ENCODE measurements around the gene ZNF524.
"Not testable (repeated sequence)": the region's sequence is repeated elsewhere in the genome, so short reads cannot be mapped to it uniquely, and the experiment has no call there.

ZNF524 gene

DNA sequence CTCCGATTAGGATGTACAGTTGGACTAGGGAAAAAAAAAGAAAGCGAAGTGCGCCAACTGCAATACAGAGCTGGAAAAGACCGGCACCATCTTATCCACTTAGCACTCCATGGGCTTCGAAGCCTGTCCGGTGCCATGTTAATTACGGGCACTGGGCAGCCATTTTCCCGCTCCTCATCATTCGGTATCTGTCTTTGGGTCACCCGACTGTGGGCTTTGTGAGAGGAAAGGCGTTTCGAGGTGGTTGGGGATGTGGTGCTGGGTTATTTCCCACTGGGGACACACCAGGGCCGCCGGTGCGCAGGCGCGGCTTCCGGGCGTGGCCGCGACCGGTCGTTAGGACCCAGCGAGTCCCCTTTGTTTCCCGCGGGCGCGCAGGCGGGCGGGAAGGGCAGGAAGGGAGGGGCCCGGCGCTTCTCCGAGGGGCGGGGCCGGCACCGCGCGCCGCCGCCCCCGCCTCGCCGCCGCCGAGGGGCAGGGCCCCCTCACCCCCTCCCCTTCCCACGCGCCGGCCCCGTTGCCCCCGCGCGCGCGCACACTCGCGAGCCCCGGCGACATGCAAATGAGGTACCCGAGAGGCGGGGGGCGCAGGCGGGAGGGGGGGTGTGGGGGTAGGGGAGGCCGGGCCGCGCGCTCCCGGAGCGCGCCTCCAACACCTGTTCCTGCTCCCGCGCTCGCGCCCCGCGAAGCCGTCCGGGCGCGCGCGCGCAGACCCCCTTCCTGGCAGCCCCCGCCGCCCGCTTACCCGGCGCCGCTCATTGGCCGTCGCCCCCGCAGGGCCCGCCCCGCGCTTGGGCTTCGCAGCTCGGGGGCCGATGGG lies at the start of gene ZNF524:
ZNF524 (plus strand) TSS at position 447 of the 820 bp plus-strand sequence. CDS start 1,825 bp downstream, outside the sequence.
- DNase-seq (ENCODE audit: low read depth), result peak; percentile 68

DNA sequence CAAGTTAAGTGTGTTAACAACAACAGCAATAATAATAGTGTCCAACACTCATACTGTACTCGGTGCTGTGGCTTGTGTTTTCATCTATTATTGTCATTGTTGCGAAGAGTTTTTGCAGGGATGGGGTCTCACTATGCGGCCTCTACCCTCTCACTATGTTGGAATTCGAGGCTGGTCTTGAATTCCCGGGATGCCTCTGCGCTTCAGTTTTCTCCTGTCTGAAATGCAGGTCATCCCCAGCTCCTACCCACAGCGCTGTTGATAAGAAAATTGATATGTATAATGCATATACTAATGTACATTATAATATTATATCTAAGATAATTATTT lies 49.8 kb upstream of the ZNF524 start:
- DNase-seq (ENCODE audit: low read depth), result no peak

DNA sequence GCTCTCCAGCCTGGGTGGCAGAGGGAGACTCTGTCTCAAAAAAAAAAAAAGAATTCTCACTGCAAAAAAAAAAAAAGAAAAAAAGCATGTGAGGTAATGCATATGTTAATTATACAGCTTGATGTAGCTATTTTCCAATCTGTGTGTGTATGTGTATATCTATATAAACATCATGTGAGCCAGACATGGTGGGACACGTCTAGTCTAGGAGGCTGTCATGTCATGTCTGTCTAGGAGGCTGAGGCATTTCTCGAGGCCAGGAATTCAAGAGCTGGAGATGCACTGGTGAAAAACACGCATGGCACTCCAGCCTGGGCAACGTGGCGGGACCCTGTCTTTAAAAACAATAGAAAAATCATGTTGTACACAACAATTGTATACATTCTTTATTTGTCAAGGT lies 47.9 kb upstream of the ZNF524 start:
- DNase-seq (ENCODE audit: low read depth), result no peak

DNA sequence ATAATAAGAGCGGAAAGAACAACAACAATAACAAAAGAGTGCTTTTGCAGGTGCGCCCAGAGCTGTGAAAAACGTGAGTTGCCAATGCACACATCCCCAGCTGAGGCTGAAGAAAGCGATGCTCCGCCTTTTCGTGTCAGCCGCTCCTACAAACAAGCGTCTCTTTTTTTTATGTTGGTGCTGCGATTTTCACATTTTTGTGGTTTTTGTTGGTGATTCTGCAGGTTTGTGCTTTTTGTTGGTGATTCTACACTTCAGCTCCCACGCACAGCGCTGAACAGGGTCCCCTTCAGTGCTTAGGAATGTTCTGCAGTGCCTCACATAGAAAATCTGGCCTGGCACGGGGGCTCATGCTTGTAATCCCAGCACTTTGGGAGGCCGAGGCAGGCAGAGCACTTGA lies 47.5 kb upstream of the ZNF524 start:
- no peak for DNase-seq (ENCODE audit: low read depth)

DNA sequence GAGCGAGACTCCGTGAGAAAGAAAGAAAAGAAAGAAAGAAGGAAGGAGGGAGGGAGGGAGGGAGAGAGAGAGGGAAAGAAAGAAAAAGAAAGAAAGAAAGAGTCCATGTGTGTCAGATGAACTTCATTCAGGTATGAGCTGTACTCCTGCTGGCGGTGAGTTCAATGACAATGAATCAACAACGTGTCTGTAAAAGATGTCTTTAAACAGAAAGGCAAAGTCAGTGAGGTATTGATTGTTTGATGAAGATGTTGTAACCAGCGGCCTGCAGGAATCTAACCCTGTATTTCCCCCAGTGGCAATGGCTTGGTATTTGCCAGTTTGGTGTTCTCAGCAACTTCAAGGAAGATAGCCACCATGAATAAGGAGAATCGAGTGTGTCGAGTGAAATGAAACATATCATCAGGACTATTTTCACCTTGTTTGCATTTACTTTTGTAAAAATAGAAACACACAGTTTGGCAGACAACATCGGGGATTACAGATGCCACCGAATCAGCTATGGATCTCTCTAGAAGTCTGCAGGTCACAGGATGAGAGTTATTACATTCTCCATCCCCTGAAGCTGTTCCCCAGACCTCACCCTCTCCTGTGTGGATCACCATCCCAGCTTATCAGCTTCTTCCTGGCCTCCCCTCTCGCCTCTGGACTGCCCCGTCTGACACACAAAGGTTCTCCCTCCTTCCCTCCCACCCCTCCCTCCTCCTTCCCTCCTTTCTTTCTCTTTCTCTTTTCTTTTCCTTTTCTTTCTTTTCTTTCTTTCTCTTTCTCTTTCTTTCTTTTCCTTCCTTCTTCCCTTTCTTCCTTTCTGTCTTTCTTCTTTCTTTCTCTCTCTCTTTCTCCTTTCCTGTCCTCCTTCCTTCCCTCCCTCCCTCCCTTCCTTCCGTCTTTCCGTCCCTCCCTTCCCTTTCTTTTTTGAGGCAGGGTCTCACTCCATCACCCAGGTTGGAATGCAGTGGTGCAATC lies 46.6 kb upstream of the ZNF524 start:
- DNase-seq (ENCODE audit: low read depth), result no peak

- DNase-seq (ENCODE audit: low read depth), result no peak
Observed at GRCh38 chr19:55554302-55554701, 45.8 kb upstream of the ZNF524 start.

- no peak for DNase-seq (ENCODE audit: low read depth)
Observed at GRCh38 chr19:55554741-55555152, 45.3 kb upstream of the ZNF524 start.

DNA sequence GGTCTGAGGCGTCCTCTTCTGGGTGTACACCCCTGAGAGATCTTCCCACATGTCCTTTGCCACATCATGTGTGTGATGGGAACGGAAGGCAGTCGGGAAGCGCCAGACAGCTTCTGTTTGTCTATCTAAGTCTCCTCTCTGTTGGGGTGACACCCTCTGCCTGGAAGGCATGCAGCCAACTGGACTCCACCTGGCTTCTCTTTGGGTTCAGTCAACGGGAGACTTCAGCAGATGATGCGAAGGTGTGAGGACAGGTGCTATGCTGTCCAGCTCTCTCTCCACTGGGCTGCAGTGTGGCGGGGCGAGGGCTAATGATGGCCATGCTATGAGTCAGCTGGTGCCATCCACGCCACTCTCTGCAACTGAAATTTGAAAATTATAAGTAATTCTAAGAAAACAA lies 40.4 kb upstream of the ZNF524 start:
- no peak for DNase-seq (ENCODE audit: low read depth)

DNA sequence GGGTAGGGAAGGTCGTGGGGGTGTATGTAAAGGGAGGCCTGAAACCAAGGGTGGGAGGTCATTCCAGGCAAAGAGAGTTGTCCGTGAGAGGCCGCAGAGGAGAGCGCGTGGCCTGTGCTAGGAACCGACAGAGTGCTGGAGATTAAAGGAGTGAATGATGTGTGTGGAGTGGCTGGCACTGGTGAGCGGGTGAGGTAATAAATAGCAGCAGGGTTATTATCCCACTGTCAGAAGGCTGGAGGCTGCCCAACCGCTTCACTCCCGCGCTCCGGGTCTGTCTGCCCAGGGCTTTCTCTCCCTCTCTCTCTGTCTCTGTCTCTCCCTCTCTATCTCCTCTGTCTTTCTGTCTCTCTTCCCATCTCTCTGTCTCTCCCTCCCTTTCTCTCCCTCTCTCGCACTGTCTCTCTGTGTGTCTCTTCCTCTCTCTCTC lies 36.8 kb upstream of the ZNF524 start:
- no peak for DNase-seq (ENCODE audit: low read depth)

DNA sequence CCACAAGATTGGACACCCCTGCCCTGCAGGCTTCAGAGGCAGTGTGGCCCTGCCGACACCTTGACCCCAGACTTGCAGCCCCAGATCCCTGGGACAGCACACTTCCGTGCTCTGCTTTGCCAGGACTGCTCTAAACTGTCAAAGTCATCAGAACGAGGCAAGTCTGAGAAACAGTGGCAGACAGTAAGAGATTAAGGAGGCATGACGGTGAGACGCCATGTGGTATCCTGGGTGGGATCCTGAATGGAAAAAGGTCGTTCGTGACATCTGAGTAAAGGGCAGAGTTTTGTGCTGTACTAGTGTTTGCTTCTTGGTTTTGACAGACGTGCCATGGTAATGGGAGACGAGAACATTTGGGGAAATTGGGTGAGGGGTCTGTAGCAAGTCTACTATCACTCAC lies 33.3 kb upstream of the ZNF524 start:
- no peak for DNase-seq (ENCODE audit: low read depth)

DNA sequence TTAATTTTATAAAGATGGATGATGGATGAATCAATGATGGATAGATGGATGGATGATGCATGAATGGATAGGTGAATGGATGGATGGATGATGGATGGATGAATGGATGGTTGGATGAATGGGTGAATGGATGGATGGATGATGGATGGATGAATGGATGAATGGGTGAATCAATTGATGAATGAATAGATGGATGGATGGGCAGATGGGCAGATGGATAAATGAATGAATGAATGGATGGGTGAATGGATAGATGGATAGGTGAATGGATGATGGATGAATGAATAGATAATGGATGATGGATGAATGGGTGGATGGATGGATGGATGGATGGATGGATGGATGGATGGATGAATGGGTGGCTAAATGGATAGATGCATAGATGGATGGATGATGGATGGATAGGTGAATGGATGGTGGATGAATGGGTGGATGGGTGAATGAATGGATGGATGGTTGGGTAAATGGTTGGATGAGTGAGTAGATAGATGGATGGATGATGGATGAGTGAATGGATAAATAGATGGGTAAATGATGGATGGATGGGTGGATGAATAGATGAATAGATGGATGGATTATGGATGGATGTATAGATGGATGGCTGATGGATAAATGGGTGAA lies 32.3 kb upstream of the ZNF524 start:
- DNase-seq (ENCODE audit: low read depth), result no peak

GRCh38 chr19:55569477-55569876 lies 30.6 kb upstream of the ZNF524 start:
- DNase-seq (ENCODE audit: low read depth), result not testable (repeated sequence)

DNA sequence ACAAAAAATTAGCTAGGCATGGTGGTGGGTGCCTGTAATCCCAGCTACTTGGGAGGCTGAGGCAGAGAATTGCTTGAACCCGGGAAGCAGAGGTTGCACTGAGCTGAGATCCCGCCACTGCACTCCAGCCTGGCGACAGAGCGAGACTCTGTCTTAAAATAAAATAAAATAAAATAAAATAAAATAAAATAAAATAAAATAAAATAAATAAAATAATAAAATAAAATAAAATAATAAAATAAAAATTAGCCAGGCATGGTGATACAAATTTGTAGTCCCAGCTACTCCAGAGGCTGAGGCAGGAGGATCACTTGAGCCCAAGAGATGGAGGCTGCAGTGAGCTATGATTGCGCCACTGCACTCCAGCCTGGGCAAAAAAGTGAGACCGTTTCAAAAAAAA lies 26.2 kb upstream of the ZNF524 start:
- DNase-seq (ENCODE audit: low read depth), result not testable (repeated sequence)

- no peak for DNase-seq (ENCODE audit: low read depth)
Observed at GRCh38 chr19:55576746-55577145, 23.3 kb upstream of the ZNF524 start.

DNA sequence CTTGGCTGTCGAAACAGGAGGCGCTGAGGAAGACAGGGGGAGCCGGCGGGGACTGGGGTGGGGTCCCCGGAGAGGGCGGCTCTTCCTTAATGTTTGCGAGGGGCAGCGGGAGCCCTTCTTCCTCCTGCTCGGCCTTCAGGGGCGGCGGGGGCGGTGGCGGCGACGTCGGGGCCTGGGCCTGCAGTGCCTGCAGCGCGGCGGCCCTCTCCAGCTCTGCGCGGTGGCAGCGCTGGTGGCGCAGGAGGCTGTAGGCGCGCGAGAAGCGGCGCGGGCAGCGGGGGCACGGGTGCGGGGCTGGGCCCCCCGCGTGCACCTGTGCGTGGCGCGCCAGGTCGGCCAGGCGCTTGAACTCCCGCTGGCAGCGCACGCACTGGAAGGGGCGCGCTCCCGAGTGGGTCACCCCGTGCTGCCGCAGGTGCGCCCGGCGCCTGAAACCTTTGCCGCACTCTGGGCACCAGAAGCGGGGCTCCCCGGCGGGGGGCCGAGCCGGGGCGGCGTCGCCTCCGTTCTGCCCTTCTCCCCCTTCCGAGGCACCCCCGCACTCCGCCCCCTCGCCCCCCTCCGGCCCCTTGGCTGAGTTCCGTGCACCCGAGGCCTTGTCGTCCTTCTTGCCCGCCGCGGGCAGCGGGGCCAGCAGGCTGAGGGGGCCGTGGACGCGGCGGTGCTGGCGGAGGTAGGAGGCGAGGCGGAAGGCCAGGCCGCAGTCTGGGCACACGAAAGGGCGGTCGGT lies 21.9 kb upstream of the ZNF524 start:
- DNase-seq (ENCODE audit: low read depth), result no peak

DNA sequence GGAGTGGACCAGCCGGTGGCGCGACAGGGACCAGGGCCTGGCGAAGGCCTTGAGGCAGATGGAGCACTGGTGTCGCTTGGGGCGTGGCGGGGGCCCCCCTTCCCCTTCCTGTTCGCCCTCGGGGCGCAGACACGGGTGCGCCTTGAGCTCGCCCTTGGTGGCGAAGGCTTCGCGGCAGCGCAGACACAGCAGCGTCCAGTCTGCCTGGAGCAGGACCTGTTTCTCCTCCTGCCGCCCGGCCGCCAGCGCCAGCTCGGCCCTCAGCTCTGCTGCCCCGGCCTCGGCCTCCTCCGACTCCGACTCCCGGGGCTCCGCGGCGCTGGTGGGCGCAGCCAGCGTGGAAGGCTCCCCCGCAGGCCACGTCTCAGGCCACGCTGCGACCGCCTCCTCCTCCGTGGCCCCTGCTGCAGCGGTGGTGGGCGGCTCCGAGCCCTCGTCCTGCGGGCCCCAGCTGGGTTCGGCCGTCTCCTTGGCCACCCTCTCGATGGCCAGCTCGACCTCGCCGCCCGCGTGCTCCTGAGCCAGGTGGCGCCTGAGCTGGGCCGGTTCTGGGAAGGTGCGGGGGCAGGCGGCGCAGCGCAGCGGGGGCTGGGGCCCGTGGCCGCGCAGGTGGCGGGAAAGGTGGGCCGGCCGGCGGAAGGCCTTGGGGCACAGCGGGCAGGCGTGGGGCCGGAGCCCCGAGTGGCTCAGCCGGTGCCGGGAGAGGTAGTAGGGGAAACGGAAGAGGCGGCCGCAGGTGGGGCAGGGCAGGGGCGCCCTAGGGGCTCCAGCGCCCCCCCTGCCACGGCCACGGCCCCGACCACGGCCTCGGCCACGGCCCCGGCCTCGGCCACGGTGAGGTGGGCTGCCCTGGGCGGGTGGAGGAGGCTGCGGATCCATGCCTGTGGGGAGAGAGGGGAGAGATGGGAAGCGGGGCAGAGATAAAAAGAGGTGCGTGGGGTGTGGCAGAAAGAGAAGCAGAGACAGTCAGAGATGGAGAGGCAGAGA lies 21.0 kb upstream of the ZNF524 start:
- DNase-seq (ENCODE audit: low read depth), result no peak

- no peak for DNase-seq (ENCODE audit: low read depth)
Observed at GRCh38 chr19:55579766-55580621, 20.1 kb upstream of the ZNF524 start.

DNA sequence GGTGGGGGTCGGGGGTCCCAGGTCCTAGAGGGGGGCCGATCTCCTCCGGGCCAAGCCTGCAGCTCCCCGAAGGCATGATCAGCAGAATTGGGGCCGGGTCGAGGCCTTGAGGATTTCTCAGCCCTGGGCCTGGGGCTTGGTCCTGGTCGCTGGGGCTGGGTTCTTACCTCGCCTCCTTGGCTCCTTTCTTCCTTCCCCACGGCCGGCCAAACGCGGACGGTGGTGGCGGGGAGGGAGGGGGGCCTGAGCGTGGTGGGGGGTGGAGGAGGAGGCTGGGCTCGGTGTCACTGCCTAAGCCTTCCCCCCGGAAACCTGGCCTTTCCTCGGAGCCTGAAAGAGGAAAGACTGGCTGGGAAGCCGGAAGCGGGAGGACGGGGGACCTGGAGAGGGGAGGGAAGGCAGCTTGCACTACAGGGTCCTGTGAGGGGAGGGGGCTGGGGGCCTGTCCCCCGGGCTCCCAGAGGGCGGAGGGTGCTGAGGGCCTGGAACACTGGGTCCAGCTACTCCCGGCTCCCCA lies 19.4 kb upstream of the ZNF524 start, which contains the start of gene ZNF579:
ZNF579 (minus strand) TSS at position 221 of the 517 bp plus-strand sequence. CDS start 1,209 bp downstream, outside the sequence.
- peak; percentile 66 for DNase-seq (ENCODE audit: low read depth)

GRCh38 chr19:55581145-55581822 lies 18.8 kb upstream of the ZNF524 start:
- no peak for DNase-seq (ENCODE audit: low read depth)

All from activated gamma-delta T cell treated with anti-CD3 and anti-CD28 coated beads, Interleukin-2, amount 50 U/mL, for 16 hours (primary cell).